Astrocyte (in vitro differentiated cells and primary cell): Measurements from ENCODE around the gene UBAC1.

Experiments used
- EZH2 ChIP-seq: IDR thresholded peaks from 2 replicates; pipeline ENCODE4 v1.6.1; 2012; ENCODE audit warnings: mild to moderate bottlenecking, low read length, inconsistent platforms; ENCODE audit not compliant: insufficient read depth
- TF ChIP-seq, protein P1 (sequence below): IDR thresholded peaks from 2 replicates; pipeline ENCODE4 v1.5.1; 2011; ENCODE audit warnings: low read depth, mild to moderate bottlenecking, inconsistent platforms, low read length, moderate library complexity; ENCODE audit not compliant: insufficient read depth

DNA sequence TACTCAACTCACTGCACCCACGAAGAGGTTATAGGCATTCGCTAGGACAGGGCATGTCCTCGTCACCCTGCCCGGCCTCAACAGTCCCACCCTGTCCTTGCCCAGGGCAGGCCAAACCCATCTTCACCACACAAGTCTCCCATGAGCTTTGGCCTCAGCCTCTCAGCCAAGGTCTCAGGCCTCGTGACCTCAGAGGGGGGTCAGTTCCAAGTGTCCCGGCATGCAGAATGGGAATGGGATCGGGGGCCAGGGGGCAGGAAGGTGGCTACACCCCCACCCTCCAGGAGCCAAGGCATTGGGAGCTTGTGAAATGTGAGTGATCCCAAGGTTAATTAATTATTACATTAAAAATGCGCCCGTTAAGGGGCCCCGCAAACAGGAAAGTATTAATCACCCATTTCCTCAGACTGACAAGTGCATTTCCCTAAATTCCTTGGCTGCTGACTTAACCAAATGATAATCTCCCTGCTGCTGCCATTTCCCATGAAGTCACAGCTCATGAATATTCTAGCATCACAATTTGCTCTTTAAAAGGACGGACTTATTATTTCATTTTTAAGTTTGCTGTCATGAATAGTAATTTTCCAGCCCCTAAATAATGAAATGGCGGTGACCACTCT lies 8.0 kb upstream of the UBAC1 start:
- no peak for TF ChIP-seq EZH2
- TF ChIP-seq, protein P1, sequence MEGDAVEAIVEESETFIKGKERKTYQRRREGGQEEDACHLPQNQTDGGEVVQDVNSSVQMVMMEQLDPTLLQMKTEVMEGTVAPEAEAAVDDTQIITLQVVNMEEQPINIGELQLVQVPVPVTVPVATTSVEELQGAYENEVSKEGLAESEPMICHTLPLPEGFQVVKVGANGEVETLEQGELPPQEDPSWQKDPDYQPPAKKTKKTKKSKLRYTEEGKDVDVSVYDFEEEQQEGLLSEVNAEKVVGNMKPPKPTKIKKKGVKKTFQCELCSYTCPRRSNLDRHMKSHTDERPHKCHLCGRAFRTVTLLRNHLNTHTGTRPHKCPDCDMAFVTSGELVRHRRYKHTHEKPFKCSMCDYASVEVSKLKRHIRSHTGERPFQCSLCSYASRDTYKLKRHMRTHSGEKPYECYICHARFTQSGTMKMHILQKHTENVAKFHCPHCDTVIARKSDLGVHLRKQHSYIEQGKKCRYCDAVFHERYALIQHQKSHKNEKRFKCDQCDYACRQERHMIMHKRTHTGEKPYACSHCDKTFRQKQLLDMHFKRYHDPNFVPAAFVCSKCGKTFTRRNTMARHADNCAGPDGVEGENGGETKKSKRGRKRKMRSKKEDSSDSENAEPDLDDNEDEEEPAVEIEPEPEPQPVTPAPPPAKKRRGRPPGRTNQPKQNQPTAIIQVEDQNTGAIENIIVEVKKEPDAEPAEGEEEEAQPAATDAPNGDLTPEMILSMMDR, result no peak
